ENCODE results near the gene ATP6V1G1. TPM values are rescaled to one million over a fixed set of nuclear protein-coding genes. Genes with fewer than 3 reads are reported as not detected.

The ATP6V1G1 gene, protein sequence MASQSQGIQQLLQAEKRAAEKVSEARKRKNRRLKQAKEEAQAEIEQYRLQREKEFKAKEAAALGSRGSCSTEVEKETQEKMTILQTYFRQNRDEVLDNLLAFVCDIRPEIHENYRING
- polyA plus RNA-seq (159 to 214 TPM (median 211 TPM) in 3 replicates), polyA minus RNA-seq (22.0 to 47.9 TPM (median 44.0 TPM) in 3 replicates)
- 104 TPM for polyA plus RNA-seq (2011; ENCODE audit: low read depth)
- polyA plus RNA-seq (2011; cell fraction: cytosol; rRNA removed), result 222 and 310 TPM in 2 replicates
- 115 and 146 TPM in 2 replicates for polyA plus RNA-seq (2011; cell fraction: nucleus; rRNA removed)
- polyA plus RNA-seq (2012; ENCODE audit: low replicate concordance), result 132 and 242 TPM in 2 replicates
- 94.0 TPM for polyA minus RNA-seq (2011; cell fraction: cytosol; rRNA and poly(A)+ RNA removed)
- polyA minus RNA-seq (2011; cell fraction: nucleus; rRNA and poly(A)+ RNA removed), result 21.2 and 40.0 TPM in 2 replicates

GRCh38 chr9:114587345-114588202 is at the start of gene ATP6V1G1:
TSS of gene ATP6V1G1 (plus strand) at chr9:114587769. CDS start at chr9:114587839, 70 bp downstream.
- Histone ChIP-seq H3K27me3 (ENCODE audit: control insufficient read depth, extremely low read depth, insufficient read depth, low read length) (no peaks in the 10 kb centered on the region), H3K9me1 (ENCODE audit: control insufficient read depth, extremely low read depth, insufficient read depth, low read length) (no peaks in the 10 kb centered on the region), H3K9me3 (ENCODE audit: control insufficient read depth, low read depth, low read length) (no peaks in the 10 kb centered on the region), H3K4me1 (ENCODE audit: control insufficient read depth, extremely low read depth, insufficient read depth, low read length) (peaks cover 37% of the 10 kb centered on the region), H3K9ac (ENCODE audit: control insufficient read depth, extremely low read depth, insufficient read depth, low read length) (peak within 1 kb of the TSS; percentile 99), H4K20me1 (ENCODE audit: control insufficient read depth, extremely low read depth, insufficient read depth, low read length) (peaks cover 5% of the 10 kb centered on the region), H3K79me2 (ENCODE audit: control insufficient read depth, insufficient read depth, low read length) (peaks cover 45% of the 10 kb centered on the region), H3K4me2 (ENCODE audit: control insufficient read depth, extremely low read depth, insufficient read depth, low read depth, low read length) (peak within 1 kb of the TSS; percentile 99), H3K4me3 (ENCODE audit: control insufficient read depth in 2 of 3, extremely low read depth in 1 of 3, insufficient read depth in 2 of 3, low read depth in 1 of 3, low read length in 3 of 3) (peak within 1 kb of the TSS; percentile 81 to 100 (median 98)), H3K36me3 (ENCODE audit: control insufficient read depth in 2 of 2, extremely low read depth in 1 of 2, insufficient read depth in 2 of 2, low read length in 2 of 2) (peaks cover 0 to 5% of the 10 kb centered on the region in 2 experiments), H2AFZ (ENCODE audit: control insufficient read depth, low read length) (peak within 1 kb of the TSS; percentile 88), H3K27ac (ENCODE audit: control insufficient read depth, insufficient read depth, low read length) (peak within 1 kb of the TSS; percentile 98)
- DNase-seq (ENCODE audit: low read depth, low spot score), result peak; percentile 95
- FAIRE-seq, result peak; percentile 44
- TF ChIP-seq EZH2 (IDR thresholded peaks at IDR 0.05; ENCODE audit: low read length), result no peak
- peak in 2 of 3 experiments; percentile 22 to 43 for TF ChIP-seq CTCF (optimal IDR thresholded peaks at IDR 0.05 in 1 of 3, IDR thresholded peaks at IDR 0.05 in 1 of 3, conservative IDR thresholded peaks at IDR 0.05 in 1 of 3; ENCODE audit: extremely low read depth in 1 of 3, insufficient read depth in 2 of 3, low read length in 3 of 3)
- dilution Hi-C loops (cut with MboI; ENCODE audit: extremely low pct_ligation_motif_present, low sequenced_read_pairs), result no loop called here

- peak overlapping the region; percentile 22 for H3K4me2 ChIP-seq (ENCODE audit: control insufficient read depth, extremely low read depth, insufficient read depth, low read depth, low read length)
- dilution Hi-C loops (cut with MboI; ENCODE audit: extremely low pct_ligation_motif_present, low sequenced_read_pairs), result no loop called here
- no peaks in the 10 kb centered on the region for H3K36me3 ChIP-seq (ENCODE audit: control insufficient read depth in 2 of 2, extremely low read depth in 1 of 2, insufficient read depth in 2 of 2, low read length in 2 of 2)
- no peak overlapping the region for H3K4me3 ChIP-seq (ENCODE audit: control insufficient read depth in 2 of 3, extremely low read depth in 1 of 3, insufficient read depth in 2 of 3, low read depth in 1 of 3, low read length in 3 of 3)
- no peaks in the 10 kb centered on the region for H3K9me3 ChIP-seq (ENCODE audit: control insufficient read depth, low read depth, low read length)
- peak overlapping the region; percentile 53 for H2AFZ ChIP-seq (ENCODE audit: control insufficient read depth, low read length)
- peaks cover 3% of the 10 kb centered on the region for H3K4me1 ChIP-seq (ENCODE audit: control insufficient read depth, extremely low read depth, insufficient read depth, low read length)
- H3K9ac ChIP-seq (ENCODE audit: control insufficient read depth, extremely low read depth, insufficient read depth, low read length), result no peak overlapping the region
- no peaks in the 10 kb centered on the region for H3K27me3 ChIP-seq (ENCODE audit: control insufficient read depth, extremely low read depth, insufficient read depth, low read length)
- FAIRE-seq (peak; percentile 86), DNase-seq (ENCODE audit: low read depth, low spot score) (peak; percentile 77)
- TF ChIP-seq CTCF (optimal IDR thresholded peaks at IDR 0.05 in 1 of 3, IDR thresholded peaks at IDR 0.05 in 1 of 3, conservative IDR thresholded peaks at IDR 0.05 in 1 of 3; ENCODE audit: extremely low read depth in 1 of 3, insufficient read depth in 2 of 3, low read length in 3 of 3) (peak; percentile 39 to 66 (median 57)), EZH2 (IDR thresholded peaks at IDR 0.05; ENCODE audit: low read length) (no peak)
- no peaks in the 10 kb centered on the region for H3K9me1 ChIP-seq (ENCODE audit: control insufficient read depth, extremely low read depth, insufficient read depth, low read length)
- no peaks in the 10 kb centered on the region for H4K20me1 ChIP-seq (ENCODE audit: control insufficient read depth, extremely low read depth, insufficient read depth, low read length)
- H3K79me2 ChIP-seq (ENCODE audit: control insufficient read depth, insufficient read depth, low read length), result no peaks in the 10 kb centered on the region
- H3K27ac ChIP-seq (ENCODE audit: control insufficient read depth, insufficient read depth, low read length), result no peak overlapping the region
These were observed 49.3 kb upstream of the ATP6V1G1 start for GRCh38 chr9:114538241-114538640.
